Retinal pigment epithelial cell (primary cell): Measurements from ENCODE around the gene MGST1.

Source experiments
- DNase-seq: peaks from one replicate; pipeline ENCODE4 v3.0.0-alpha.2; 2010; ENCODE audit warnings: low read depth
- H3K4me3 ChIP-seq: 2 replicates; pipeline ENCODE4 v1.5.1; 2011; ENCODE audit warnings: mild to moderate bottlenecking, low read length, control low read depth, moderate library complexity
- CTCF ChIP-seq: conservative IDR thresholded peaks from 2 replicates; pipeline ENCODE4 v1.5.1; 2011; ENCODE audit warnings: low read depth, low read length, control low read depth, inconsistent platforms

Gene MGST1

GRCh38 chr12:16310934-16311333, 36.5 kb upstream of the MGST1 start:
- no peak for DNase-seq
- TF ChIP-seq CTCF: no peak
- H3K4me3 ChIP-seq: no peak overlapping the region

- TF ChIP-seq CTCF: no peak
- DNase-seq: no peak
- H3K4me3 ChIP-seq: no peak overlapping the region
Observed at GRCh38 chr12:16323010-16323409, 24.4 kb upstream of the MGST1 start.

GRCh38 chr12:16323638-16324037, 23.8 kb upstream of the MGST1 start:
- no peak for DNase-seq
- no peak for TF ChIP-seq CTCF
- H3K4me3 ChIP-seq: no peak overlapping the region

GRCh38 chr12:16324272-16324671, 23.2 kb upstream of the MGST1 start:
- no peak for TF ChIP-seq CTCF
- no peak for DNase-seq

GRCh38 chr12:16324772-16325171, 22.7 kb upstream of the MGST1 start:
- DNase-seq: no peak
- TF ChIP-seq CTCF: no peak
- H3K4me3 ChIP-seq: no peak overlapping the region

More at GRCh38 chr12:16324272-16324671, 23.2 kb upstream of the MGST1 start:
- H3K4me3 ChIP-seq: no peak overlapping the region

- TF ChIP-seq CTCF: no peak
- no peak overlapping the region for H3K4me3 ChIP-seq
Observed at GRCh38 chr12:16325426-16325825, 22.0 kb upstream of the MGST1 start.

GRCh38 chr12:16327963-16328362, 19.5 kb upstream of the MGST1 start:
- no peak overlapping the region for H3K4me3 ChIP-seq
- DNase-seq: no peak
- TF ChIP-seq CTCF: no peak

More at GRCh38 chr12:16325426-16325825, 22.0 kb upstream of the MGST1 start:
- no peak for DNase-seq
